DOHH2 (cell line): ENCODE data around the gene ABHD12.

Experiments
- CTCF ChIP-seq: fragments of 200-600 bp; sonication (generic); IDR thresholded peaks from one replicate; pipeline ENCODE4 v1.5.1; 2014; ENCODE audit warnings: antibody characterized with exemption, mild to moderate bottlenecking, low read depth, low read length; ENCODE audit not compliant: poor library complexity, severe bottlenecking
- EZH2phosphoT487 ChIP-seq: fragments of 200-600 bp; sonication (generic); IDR thresholded peaks from 2 replicates; pipeline ENCODE4 v1.6.1; 2017; ENCODE audit warnings: borderline replicate concordance, mild to moderate bottlenecking, antibody characterized with exemption, low read length, moderate library complexity, mixed read lengths

GRCh38 chr20:25282034-25282781 lies 108.4 kb downstream of the ABHD12 start:
- TF ChIP-seq CTCF (no peak), EZH2phosphoT487 (no peak)
